HG02938 (cell line): ENCODE results near the gene PSMB4.
"Not testable (repeated sequence)": the region's sequence is repeated elsewhere in the genome, so short reads cannot be mapped to it uniquely, and the experiment has no call there.

Experiments used
- ATAC-seq: cut with Tn5 transposase; IDR thresholded peaks from one replicate; pipeline ENCODE4 v1.9.1; 2021; ENCODE audit warnings: mild to moderate bottlenecking, moderate library complexity; ENCODE audit not compliant: unreplicated experiment

Gene PSMB4

DNA sequence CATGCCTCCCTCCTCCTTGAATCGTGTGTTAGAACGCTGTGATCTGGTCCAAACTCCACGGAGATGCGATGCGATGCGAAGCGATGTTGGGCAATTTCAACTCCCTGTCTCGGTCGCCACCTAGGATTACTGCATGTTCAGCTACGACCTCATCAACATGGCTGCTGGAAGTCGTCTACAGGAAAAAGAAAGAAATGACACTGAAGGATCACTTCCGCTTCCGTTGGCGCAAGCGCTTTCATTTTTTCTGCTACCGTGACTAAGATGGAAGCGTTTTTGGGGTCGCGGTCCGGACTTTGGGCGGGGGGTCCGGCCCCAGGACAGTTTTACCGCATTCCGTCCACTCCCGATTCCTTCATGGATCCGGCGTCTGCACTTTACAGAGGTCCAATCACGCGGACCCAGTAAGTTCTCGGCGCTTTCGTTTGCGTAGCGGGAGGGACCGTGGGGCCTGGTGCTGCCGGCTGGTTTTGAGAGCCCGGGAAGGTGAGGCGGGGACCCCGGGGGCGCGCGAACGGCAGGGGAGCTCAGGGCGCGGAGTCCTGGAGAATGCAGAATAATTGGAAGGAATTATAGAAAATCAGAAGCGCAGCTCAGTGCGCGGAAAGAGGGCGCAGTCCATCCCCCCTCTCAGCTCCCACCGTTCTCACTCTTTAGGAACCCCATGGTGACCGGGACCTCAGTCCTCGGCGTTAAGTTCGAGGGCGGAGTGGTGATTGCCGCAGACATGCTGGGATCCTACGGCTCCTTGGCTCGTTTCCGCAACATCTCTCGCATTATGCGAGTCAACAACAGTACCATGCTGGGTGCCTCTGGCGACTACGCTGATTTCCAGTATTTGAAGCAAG is at the start of gene PSMB4:
Gene PSMB4 (plus strand): TSS at position 250 of the 848 bp plus-strand sequence. CDS start 15 bp downstream, at position 265.
- peak; percentile 82 for ATAC-seq

DNA sequence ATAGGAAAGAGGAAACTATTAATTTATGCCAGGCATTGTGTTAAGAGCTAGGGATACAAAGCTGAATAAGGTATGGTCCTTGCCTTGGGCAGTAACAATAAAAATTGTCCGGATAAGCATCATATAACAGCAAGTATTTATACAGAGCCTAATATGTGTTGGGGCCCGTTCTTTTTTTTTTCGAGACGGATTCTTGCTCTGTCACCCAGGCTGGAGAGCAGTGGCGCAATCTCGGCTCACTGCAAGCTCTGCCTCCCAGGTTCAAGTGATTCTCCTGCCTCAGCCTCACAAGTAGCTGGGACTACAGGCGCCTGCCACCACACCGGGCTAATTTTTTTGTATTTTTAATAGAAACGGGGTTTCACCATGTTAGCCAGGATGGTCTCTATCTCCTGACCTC is 49.0 kb upstream of the PSMB4 start:
- ATAC-seq = not testable (repeated sequence)

- no peak for ATAC-seq
These were observed 47.2 kb upstream of the PSMB4 start for GRCh38 chr1:151352021-151352718.

DNA sequence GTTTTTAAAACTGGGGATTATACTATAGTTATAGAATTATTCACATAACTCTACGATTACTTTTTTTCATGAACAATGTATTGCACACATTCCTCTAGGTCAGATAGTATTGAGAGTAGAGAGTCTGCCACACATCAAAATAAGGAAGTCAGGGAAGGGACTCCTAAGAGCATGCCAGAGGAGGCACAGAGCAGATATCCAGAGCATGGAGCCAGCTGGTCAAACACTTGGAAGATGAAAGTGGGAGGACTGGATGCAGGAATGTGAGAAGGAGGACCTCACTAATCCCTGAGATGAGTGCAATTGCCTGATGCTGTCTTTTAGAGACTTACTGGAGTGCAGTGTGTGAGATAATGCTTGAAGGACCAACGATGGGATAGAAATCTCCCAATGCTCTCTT is 42.7 kb upstream of the PSMB4 start:
- no peak for ATAC-seq

DNA sequence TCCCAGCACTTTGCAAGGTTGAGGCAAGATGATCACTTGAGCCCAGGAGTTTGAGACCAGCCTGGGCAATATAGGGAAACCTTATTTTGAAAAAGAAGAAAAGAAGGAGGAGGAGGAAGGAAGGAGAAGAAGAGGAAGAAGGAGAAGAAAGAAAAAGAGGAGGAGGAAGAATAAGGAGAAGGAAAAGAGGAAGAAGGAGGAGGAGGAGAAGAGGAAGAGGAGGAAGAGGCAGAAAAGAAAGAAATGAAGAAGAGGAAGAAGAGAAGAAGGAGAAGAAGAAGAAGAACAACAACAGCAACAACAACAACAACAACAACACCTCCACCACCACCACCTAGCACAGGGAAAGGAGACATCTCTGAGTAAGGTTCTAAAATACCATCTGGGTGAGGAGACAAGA is 37.5 kb upstream of the PSMB4 start:
- ATAC-seq = no peak

DNA sequence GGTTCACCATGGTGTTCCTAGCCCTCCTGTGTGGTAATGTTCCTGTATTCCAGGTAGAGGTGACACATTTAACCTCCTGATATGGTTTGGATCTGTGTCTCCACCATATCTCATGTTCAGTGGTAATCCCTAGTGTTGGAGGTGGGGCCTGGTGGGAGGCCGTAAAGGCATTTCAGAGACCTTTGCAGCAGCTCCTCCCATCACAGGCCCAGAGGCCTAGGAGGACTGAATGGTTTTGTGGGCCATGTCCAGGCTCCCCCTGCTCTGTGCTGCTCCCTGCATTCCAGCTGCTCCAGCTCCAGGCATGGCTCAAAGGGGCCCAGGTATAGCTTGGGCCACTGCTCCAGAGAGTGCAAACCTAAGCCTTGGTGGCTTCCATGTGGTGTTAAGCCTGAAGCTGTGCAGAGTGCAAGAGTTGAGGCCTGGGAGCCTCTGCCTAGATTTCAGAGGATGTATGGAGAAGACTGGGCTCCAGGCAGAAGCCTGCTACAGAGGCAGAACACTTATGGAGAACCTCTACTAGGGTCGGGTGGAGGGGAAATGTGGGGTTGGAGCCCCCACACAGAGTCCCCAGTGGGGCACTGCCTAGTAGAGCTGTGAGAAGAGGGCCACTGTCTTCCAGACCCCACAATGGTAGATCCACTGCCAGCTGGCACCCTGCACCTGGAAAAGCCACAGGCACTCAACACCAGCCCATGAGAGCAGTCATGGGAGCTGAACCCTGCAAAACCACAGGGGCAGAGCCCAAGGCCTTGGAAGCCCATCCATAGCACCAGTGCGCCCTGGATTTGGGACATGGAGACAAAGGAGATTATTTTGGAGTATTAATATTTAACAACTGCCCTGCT is 36.8 kb upstream of the PSMB4 start:
- no peak for ATAC-seq

GRCh38 chr1:151364996-151365395 is 34.4 kb upstream of the PSMB4 start:
- ATAC-seq = no peak

GRCh38 chr1:151367658-151368392 is 31.5 kb upstream of the PSMB4 start:
- no peak for ATAC-seq

DNA sequence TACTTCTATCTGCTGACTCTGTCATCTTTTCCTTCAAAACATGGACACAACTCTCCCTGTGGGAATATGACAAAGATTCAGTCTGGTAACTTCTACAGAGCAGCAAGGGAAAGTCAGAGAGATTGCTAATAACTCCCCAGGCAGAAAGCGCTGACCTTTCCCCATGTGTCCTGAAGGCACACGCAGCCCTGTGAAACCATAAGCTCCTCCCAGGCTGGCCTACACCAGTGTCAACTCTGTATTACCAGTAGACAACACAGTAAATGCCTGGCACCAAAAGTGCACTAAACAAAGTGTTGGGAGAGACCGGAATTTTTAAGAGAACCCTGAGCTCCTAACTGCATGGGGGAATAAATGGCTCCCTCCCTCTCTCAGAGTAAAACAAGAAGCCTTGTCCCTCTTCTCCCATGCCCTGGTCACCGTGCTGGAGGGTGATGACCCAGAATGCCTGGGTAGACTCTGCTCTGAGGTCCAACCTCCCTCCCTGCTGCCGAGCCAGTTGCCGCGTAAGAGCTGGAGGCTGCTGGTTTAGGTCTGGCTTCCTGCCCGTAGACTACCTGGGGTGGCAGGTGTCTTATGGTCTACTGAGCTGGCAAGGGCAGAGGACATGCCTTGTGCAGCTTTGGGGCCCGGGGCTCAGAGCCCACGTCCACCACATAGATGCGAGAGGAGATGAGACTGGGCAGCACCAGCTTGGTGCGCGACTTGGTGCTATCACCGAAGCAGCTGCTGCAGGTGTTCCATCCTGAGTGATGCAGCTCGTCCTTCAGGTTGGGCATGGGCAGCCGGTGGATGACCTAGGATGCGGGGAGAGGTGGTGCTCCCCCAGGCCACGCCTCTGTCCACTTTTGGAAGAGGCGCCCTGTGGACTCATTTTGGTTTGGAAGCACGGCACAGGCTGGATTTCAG is 30.7 kb upstream of the PSMB4 start:
- no peak for ATAC-seq

- ATAC-seq = no peak
These were observed 30.1 kb upstream of the PSMB4 start for GRCh38 chr1:151369302-151369610.

- no peak for ATAC-seq
These were observed 29.7 kb upstream of the PSMB4 start for GRCh38 chr1:151369621-151370048.

- no peak for ATAC-seq
These were observed 29.0 kb upstream of the PSMB4 start for GRCh38 chr1:151370211-151370911.

DNA sequence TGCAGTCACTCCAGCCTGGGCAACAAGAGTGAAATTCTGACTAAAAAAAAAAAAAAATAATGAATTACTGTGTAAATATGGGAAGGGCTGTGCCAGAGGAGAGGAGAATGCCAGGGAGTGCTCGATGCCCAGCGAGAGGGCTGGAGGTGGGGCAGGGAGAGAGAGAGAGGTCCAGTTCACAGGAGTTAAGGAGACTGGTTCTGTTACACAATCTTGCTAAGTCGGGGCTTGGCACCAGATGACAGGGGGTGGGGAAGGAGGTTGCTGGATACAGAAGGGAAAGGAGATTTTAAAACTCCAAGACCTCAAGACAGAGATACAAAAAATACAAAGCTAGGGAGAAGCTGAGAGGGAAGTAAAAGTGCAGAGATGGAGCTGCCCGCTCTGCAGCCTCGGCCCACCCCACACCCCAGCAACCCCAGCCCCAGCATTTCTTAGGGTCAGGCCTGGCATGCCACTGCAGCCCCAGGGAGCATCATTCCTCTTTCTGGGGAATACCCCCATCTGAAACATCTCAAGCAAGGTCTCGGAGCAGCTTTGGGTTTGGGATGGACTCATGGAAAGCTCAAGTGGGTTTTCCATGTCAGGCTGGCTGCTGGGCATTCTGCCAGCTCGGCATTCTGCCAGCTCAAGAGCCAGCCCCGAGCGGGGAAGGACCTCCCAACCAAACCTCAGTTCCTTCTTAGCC is 27.9 kb upstream of the PSMB4 start:
- ATAC-seq = no peak

DNA sequence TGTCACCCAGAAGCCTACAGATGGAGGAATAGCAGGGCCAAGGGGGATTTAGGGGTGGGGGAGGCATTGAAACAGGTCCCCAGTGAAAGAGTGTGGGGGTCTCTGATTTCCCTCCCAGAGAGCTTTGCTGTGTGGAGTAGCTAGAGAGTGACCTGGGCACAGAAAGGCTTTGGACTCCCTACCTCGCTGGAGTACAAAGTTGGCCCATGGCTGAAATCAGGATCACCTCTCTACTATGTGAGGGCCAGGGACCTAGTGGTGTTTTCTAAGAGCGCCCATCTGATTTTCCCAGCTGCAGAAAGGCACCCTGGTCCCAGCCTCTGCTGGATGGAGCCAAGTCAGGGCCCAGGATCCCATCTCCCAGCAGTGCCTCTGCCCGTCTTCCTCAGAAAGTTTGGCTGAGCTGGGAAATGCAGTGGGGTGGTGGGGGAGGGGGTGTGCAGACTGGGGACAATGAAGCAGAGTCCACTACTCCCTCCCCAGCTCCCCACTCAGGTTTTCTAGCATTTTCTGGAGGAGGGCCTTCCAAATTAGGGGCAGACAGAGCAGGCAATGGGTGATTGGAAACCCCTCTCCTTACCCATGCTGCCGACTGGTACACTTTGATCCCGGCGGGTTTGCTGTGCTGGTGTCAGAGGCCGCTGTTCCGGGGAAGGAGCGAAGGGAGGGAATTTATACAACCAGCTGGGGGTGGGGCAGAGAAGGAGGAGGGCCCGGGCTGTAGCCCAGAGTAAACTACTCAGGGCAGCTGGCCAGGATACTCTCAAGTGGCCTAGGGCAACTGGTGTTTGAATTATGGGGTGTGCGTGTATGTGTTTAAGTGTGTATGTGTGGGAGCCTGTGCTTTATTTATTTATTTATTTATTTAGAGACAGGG is 27.1 kb upstream of the PSMB4 start, which contains the start of gene SELENBP1:
Gene SELENBP1 (minus strand): TSS at position 648 of the 877 bp plus-strand sequence. CDS start 64 bp downstream, at position 584.
- no peak for ATAC-seq

GRCh38 chr1:151373196-151373595 is 26.2 kb upstream of the PSMB4 start:
- no peak for ATAC-seq

- ATAC-seq = no peak
These were observed 22.1 kb upstream of the PSMB4 start for GRCh38 chr1:151377150-151377884.

- ATAC-seq = no peak
These were observed 14.8 kb upstream of the PSMB4 start for GRCh38 chr1:151384584-151384983.
